ENCODE data around the gene SLC44A4. TPM values are rescaled to one million over a fixed set of nuclear protein-coding genes. Genes with fewer than 3 reads are reported as not detected.

The SLC44A4 gene
- 3.3 and 3.8 TPM in 2 replicates for total RNA-seq (2021)
- long read RNA-seq, partial matches to known transcripts, result 1 of 1 reads
- long read RNA-seq, other reads (novel, unspliced or antisense), result 0 of 1 reads

DNA sequence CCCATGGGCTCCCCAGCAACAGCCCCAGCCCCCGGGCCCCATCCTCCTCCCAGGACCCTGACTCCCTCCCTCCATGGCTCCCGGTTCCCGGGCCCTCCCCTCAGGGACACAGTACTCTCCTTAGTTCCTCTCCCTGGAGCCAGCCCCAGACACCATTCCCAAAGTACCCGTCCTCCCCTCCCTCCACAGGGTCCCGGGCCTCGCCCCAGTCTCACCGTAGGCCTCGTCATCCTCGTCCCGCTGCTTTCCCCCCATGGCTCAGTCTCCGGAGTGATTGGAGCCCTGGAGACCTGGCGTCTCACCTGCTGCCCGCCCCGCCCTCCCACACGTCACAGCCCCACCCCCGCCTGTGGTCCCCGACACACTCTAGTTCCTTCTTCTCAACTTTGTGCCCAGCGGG is at the start of gene SLC44A4:
SLC44A4 (minus strand) TSS at position 272 of the 400 bp plus-strand sequence; CDS start at position 255, 17 bp downstream.
- Histone ChIP-seq H3K56ac (ENCODE audit: insufficient read length, low read depth, low read length) (no peak within 1 kb of the TSS), H4K5ac (ENCODE audit: insufficient read length, low read depth, low read length) (no peak within 1 kb of the TSS), H3K18ac (ENCODE audit: insufficient read length, low read depth, low read length) (no peak within 1 kb of the TSS), H4K20me1 (ENCODE audit: control insufficient read depth, insufficient read depth, insufficient read length) (no peaks in the 10 kb centered on the region), H3K79me1 (ENCODE audit: insufficient read depth, low read depth, low read length, poor library complexity, severe bottlenecking) (no peaks in the 10 kb centered on the region), H3K4me2 (ENCODE audit: insufficient read depth, insufficient read length, low read length) (no peak within 1 kb of the TSS), H3K27ac (ENCODE audit: insufficient read length, low read depth, low read length) (no peak within 1 kb of the TSS), H3K4ac (ENCODE audit: low read depth, low read length) (no peak within 1 kb of the TSS), H3K14ac (ENCODE audit: insufficient read depth, low read length) (no peak within 1 kb of the TSS), H2BK15ac (ENCODE audit: low read depth, low read length) (no peak within 1 kb of the TSS), H3K23ac (ENCODE audit: insufficient read length, low read depth, low read length) (no peak within 1 kb of the TSS), H3K23me2 (ENCODE audit: insufficient read length, low read depth, low read length, poor library complexity, severe bottlenecking) (no peaks in the 10 kb centered on the region), H3K4me1 (ENCODE audit: insufficient read depth, low read length) (no peaks in the 10 kb centered on the region), H2AFZ (ENCODE audit: low read length) (no peak within 1 kb of the TSS), H4K91ac (ENCODE audit: insufficient read length, low read depth, low read length) (no peak within 1 kb of the TSS), H2BK12ac (ENCODE audit: insufficient read length, low read depth, low read length) (no peak within 1 kb of the TSS), H3K27me3 (ENCODE audit: insufficient read depth, low read length) (no peaks in the 10 kb centered on the region), H2AK5ac (ENCODE audit: insufficient read length, low read length) (no peak within 1 kb of the TSS), H3K9me3 (ENCODE audit: control insufficient read depth, low read depth, low read length) (no peaks in the 10 kb centered on the region), H4K8ac (replicated peaks; ENCODE audit: insufficient read length, low read depth, low read length) (no peak within 1 kb of the TSS), H3K9ac (ENCODE audit: extremely low read depth, insufficient read length, low read length) (no peak within 1 kb of the TSS), H3T11ph (ENCODE audit: low read length) (no peak within 1 kb of the TSS), H2BK20ac (ENCODE audit: low read depth, low read length, poor library complexity, severe bottlenecking) (no peak within 1 kb of the TSS), H3K79me2 (ENCODE audit: insufficient read depth, low read length) (no peaks in the 10 kb centered on the region), H2BK120ac (ENCODE audit: low read depth, low read length, poor library complexity, severe bottlenecking) (no peak within 1 kb of the TSS), H2BK5ac (ENCODE audit: insufficient read length, low read length) (no peak within 1 kb of the TSS)
- DNase-seq, result peak; percentile 71
- WGBS (ENCODE audit: extremely low coverage, insufficient read length, low lambda C conversion rate), result no CpG with 5 or more reads among the region's 18 CpGs
- Mint-ChIP-seq H3K36me3 (ENCODE audit: insufficient read depth in 1 of 3, low read depth in 3 of 3) (peaks cover 30 to 42% (median 41%) of the 10 kb centered on the region in 3 experiments; a peak in 6 of 7 replicates), H3K4me1 (peaks cover 3 to 27% of the 10 kb centered on the region in 2 experiments), H3K9me3 (no peaks in the 10 kb centered on the region), H3K27me3 (ENCODE audit: low read depth) (no peaks in the 10 kb centered on the region; the same call in 1 of the 2 replicates), H3K27ac (peak within 1 kb of the TSS in 2 of 3 experiments; percentile 68 to 77; a peak in 5 of 7 replicates), H3K4me3 (peak within 1 kb of the TSS; percentile 27 to 46; a peak in 4 of 5 replicates)
- TF ChIP-seq, protein P1, sequence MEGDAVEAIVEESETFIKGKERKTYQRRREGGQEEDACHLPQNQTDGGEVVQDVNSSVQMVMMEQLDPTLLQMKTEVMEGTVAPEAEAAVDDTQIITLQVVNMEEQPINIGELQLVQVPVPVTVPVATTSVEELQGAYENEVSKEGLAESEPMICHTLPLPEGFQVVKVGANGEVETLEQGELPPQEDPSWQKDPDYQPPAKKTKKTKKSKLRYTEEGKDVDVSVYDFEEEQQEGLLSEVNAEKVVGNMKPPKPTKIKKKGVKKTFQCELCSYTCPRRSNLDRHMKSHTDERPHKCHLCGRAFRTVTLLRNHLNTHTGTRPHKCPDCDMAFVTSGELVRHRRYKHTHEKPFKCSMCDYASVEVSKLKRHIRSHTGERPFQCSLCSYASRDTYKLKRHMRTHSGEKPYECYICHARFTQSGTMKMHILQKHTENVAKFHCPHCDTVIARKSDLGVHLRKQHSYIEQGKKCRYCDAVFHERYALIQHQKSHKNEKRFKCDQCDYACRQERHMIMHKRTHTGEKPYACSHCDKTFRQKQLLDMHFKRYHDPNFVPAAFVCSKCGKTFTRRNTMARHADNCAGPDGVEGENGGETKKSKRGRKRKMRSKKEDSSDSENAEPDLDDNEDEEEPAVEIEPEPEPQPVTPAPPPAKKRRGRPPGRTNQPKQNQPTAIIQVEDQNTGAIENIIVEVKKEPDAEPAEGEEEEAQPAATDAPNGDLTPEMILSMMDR (conservative IDR thresholded peaks at IDR 0.05), result no peak
